Calu3 (cell line): ENCODE results near the gene SOS1. TPM values are rescaled to one million over a fixed set of nuclear protein-coding genes. Genes with fewer than 3 reads are reported as not detected.
A peak's percentile ranks its signal among the peaks of the same experiment; 100 is the strongest.

Source experiments
- BruUV-seq: library from RNA; stranded (reverse); fragments of 400-500 nt; replicated peaks from 2 replicates; lab custom pipeline; 2021; lab: Mats Ljungman, UMichigan
- CTCF ChIA-PET: fragments of 300-600 bp; sonication (Branson Sonifier 250); formaldehyde crosslinking; loops from one replicate; lab custom pipeline; 2022; ENCODE audit warnings: antibody characterized with exemption; lab: Charles Lee
- DNase-seq: peaks from one replicate; pipeline ENCODE4 v3.0.0; 2022
- H3K27ac Mint-ChIP-seq: one replicate; pipeline ENCODE4 v1.8.0; 2022; ENCODE audit warnings: mixed read lengths; ENCODE audit not compliant: unreplicated experiment
- H3K27me3 Mint-ChIP-seq: one replicate; pipeline ENCODE4 v1.8.0; 2022; ENCODE audit warnings: mixed read lengths; ENCODE audit not compliant: unreplicated experiment
- H3K36me3 Mint-ChIP-seq: one replicate; pipeline ENCODE4 v1.8.0; 2022; ENCODE audit warnings: mild to moderate bottlenecking, moderate library complexity, mixed read lengths; ENCODE audit not compliant: insufficient read depth, unreplicated experiment
- H3K4me1 Mint-ChIP-seq: one replicate; pipeline ENCODE4 v1.8.0; 2022; ENCODE audit warnings: mild to moderate bottlenecking, low read depth, mixed read lengths; ENCODE audit not compliant: unreplicated experiment
- H3K4me3 Mint-ChIP-seq: one replicate; pipeline ENCODE4 v1.8.0; 2022; ENCODE audit warnings: mild to moderate bottlenecking, low read depth, moderate library complexity, mixed read lengths; ENCODE audit not compliant: unreplicated experiment
- H3K9me3 Mint-ChIP-seq: one replicate; pipeline ENCODE4 v1.8.0; 2022; ENCODE audit warnings: low read depth, mixed read lengths; ENCODE audit not compliant: unreplicated experiment
- CTCF ChIP-seq: fragments of 200-600 bp; IDR thresholded peaks from one replicate; pipeline ENCODE4 v1.8.0; 2022; ENCODE audit warnings: antibody characterized with exemption; ENCODE audit not compliant: unreplicated experiment
- intact Hi-C: fragments of 100-400 bp; cut with micrococcal nuclease; formaldehyde crosslinking; loops from one replicate; pipeline ENCODE4 v1.10.0; 2022; ENCODE audit not compliant: unreplicated experiment
- total RNA-seq: library from RNA; stranded (reverse); gene quantifications from 2 replicates; pipeline ENCODE4 v1.2.3, GENCODE V29; 2022

Gene SOS1
- total RNA-seq, 1 experiment from 2014 or later, result 40.0 TPM

GRCh38 chr2:39109537-39109936, 11.3 kb downstream of the SOS1 start:
- intact Hi-C loops, result no loop called here
- Mint-ChIP-seq H3K4me1 (peaks cover 16% of the 10 kb centered on the region), H3K27me3 (no peaks in the 10 kb centered on the region), H3K36me3 (no peaks in the 10 kb centered on the region), H3K27ac (no peak overlapping the region), H3K4me3 (no peak overlapping the region), H3K9me3 (no peaks in the 10 kb centered on the region)
- BruUV-seq, result no TSS peak
- CTCF ChIA-PET, result interaction anchor here (0.7 kb wide), 2 partner anchors 332 to 605 kb away, joined by 3 to 5 read pairs; no protein-coding TSS in a partner anchor
- TF ChIP-seq CTCF, result no peak
- DNase-seq, result no peak

GRCh38 chr2:39108377-39108776, 12.5 kb downstream of the SOS1 start:
- intact Hi-C loops, result no loop called here
- BruUV-seq, result no TSS peak
- Mint-ChIP-seq H3K36me3 (no peaks in the 10 kb centered on the region), H3K4me1 (peaks cover 16% of the 10 kb centered on the region), H3K9me3 (no peaks in the 10 kb centered on the region), H3K27ac (no peak overlapping the region), H3K27me3 (no peaks in the 10 kb centered on the region), H3K4me3 (no peak overlapping the region)
- no peak for TF ChIP-seq CTCF
- CTCF ChIA-PET, result no interaction called here
- DNase-seq, result no peak

GRCh38 chr2:39107724-39108273, 13.1 kb downstream of the SOS1 start:
- peaks cover 16% of the 10 kb centered on the region for H3K4me1 Mint-ChIP-seq
- no peak for DNase-seq
- no peak overlapping the region for H3K4me3 Mint-ChIP-seq
- CTCF ChIA-PET, result no interaction called here
- H3K9me3 Mint-ChIP-seq, result no peaks in the 10 kb centered on the region
- no peak for TF ChIP-seq CTCF
- H3K27me3 Mint-ChIP-seq, result no peaks in the 10 kb centered on the region
- no peaks in the 10 kb centered on the region for H3K36me3 Mint-ChIP-seq
- no TSS peak for BruUV-seq
- peak overlapping the region; percentile 26 for H3K27ac Mint-ChIP-seq
- intact Hi-C loops, result no loop called here

GRCh38 chr2:39107156-39107555, 13.7 kb downstream of the SOS1 start:
- CTCF ChIA-PET, result no interaction called here
- TF ChIP-seq CTCF, result no peak
- no peaks in the 10 kb centered on the region for H3K9me3 Mint-ChIP-seq
- no peaks in the 10 kb centered on the region for H3K36me3 Mint-ChIP-seq
- peaks cover 16% of the 10 kb centered on the region for H3K4me1 Mint-ChIP-seq
- H3K27ac Mint-ChIP-seq, result peak overlapping the region; percentile 26
- BruUV-seq, result no TSS peak
- H3K4me3 Mint-ChIP-seq, result no peak overlapping the region
- no peak for DNase-seq
- no peaks in the 10 kb centered on the region for H3K27me3 Mint-ChIP-seq
- intact Hi-C loops, result no loop called here
